Fibroblast of skin of right biceps (primary cell): Measurements from ENCODE around the gene TGIF2LY.
"Not testable (repeated sequence)": the region's sequence is repeated elsewhere in the genome, so short reads cannot be mapped to it uniquely, and the experiment has no call there.

Source experiments
- DNase-seq: peaks from one replicate; pipeline ENCODE4 v3.0.0-alpha.2; 2013

Gene TGIF2LY

GRCh38 chrY:3578767-3579166, at the start of gene TGIF2LY:
Gene TGIF2LY (plus strand): TSS chrY:3579067. CDS start chrY:3579245, 178 bp downstream.
- not testable (repeated sequence) for DNase-seq
